Measurements from ENCODE around the gene SPATA17. TPM values are rescaled to one million over a fixed set of nuclear protein-coding genes. Genes with fewer than 3 reads are reported as not detected.

SPATA17 gene
- polyA plus RNA-seq, 1 of the 3 experiments (the other 2 are of a cell fraction), result 1.2 TPM

DNA sequence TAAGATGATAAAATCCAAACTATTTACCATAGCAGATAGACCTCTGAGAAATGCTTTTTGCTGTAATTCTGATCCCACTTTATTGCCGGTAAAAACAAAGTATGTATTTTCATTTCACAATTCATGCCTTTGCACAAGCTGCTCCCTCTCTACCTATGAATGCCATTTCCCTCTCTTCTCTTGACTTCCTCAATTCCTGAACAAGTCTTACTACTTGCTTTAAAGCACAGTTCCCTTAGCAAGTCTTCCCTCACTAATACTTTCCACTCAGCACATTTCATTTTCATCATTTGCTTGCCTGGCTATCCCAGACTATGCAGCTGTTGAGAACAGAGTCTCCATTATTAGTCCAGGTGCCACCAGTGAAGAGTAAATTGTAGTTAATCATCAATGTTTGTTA, 14.0 kb upstream of the SPATA17 start (continued):
- no peak for TF ChIP-seq REST (IDR thresholded peaks at IDR 0.05; ENCODE audit: low read depth, low read length)
- no peak for TF ChIP-seq EP300 (IDR thresholded peaks at IDR 0.05; ENCODE audit: borderline replicate concordance in 1 of 2, low read depth in 1 of 2, low read length in 1 of 2)

- Histone ChIP-seq H3K4me2 (no peak overlapping the region), H3K9me3 (no peaks in the 10 kb centered on the region), H3K36me3 (replicated peaks in 1 of 2; ENCODE audit: control insufficient read depth in 1 of 2, insufficient read depth in 2 of 2, low read length in 1 of 2) (peaks cover 12 to 33% of the 10 kb centered on the region in 2 experiments), H3K27ac (ENCODE audit: low read depth in 2 of 2, low read length in 1 of 2) (no peak overlapping the region), H4K20me1 (ENCODE audit: insufficient read depth) (no peaks in the 10 kb centered on the region), H3K9me2 (no peaks in the 10 kb centered on the region), H3K4me3 (ENCODE audit: low read depth in 2 of 2, low read length in 1 of 2) (no peak overlapping the region), H2AFZ (ENCODE audit: low read depth) (no peak overlapping the region), H3K79me2 (ENCODE audit: insufficient read depth) (peaks cover 88% of the 10 kb centered on the region), H3F3A (replicated peaks; ENCODE audit: insufficient read depth) (no peaks in the 10 kb centered on the region), H3K27me3 (ENCODE audit: insufficient read depth) (no peaks in the 10 kb centered on the region), H3K4me1 (ENCODE audit: control insufficient read depth in 1 of 2, insufficient read depth in 2 of 2, low read depth in 1 of 2, low read length in 1 of 2) (no peaks in the 10 kb centered on the region; a peak in 1 of 4 replicates), H3K9ac (no peak overlapping the region)
- DNase-seq, result no peak
- ChIA-PET POLR2A (no interaction called here), CTCF (no interaction called here)
- no peak for TF ChIP-seq RXRA (IDR thresholded peaks at IDR 0.05; ENCODE audit: borderline replicate concordance, low read depth)
- no peak for TF ChIP-seq EZH2phosphoT487 (IDR thresholded peaks at IDR 0.05; ENCODE audit: borderline replicate concordance, low read depth)
- no peak for TF ChIP-seq RCOR1 (IDR thresholded peaks at IDR 0.05; ENCODE audit: low read length)
- TF ChIP-seq, protein P1, sequence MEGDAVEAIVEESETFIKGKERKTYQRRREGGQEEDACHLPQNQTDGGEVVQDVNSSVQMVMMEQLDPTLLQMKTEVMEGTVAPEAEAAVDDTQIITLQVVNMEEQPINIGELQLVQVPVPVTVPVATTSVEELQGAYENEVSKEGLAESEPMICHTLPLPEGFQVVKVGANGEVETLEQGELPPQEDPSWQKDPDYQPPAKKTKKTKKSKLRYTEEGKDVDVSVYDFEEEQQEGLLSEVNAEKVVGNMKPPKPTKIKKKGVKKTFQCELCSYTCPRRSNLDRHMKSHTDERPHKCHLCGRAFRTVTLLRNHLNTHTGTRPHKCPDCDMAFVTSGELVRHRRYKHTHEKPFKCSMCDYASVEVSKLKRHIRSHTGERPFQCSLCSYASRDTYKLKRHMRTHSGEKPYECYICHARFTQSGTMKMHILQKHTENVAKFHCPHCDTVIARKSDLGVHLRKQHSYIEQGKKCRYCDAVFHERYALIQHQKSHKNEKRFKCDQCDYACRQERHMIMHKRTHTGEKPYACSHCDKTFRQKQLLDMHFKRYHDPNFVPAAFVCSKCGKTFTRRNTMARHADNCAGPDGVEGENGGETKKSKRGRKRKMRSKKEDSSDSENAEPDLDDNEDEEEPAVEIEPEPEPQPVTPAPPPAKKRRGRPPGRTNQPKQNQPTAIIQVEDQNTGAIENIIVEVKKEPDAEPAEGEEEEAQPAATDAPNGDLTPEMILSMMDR (IDR thresholded peaks at IDR 0.05), result no peak
- no peak for TF ChIP-seq YY1 (IDR thresholded peaks at IDR 0.05; ENCODE audit: low read depth)
- no peak for TF ChIP-seq GABPA (IDR thresholded peaks at IDR 0.05; ENCODE audit: low read depth)
- no peak for TF ChIP-seq PBX3 (IDR thresholded peaks at IDR 0.05)
- TF ChIP-seq RAD21 (IDR thresholded peaks at IDR 0.05; ENCODE audit: low read length), result no peak
- no peak for TF ChIP-seq ELF1 (IDR thresholded peaks at IDR 0.05)
- TF ChIP-seq TCF12 (IDR thresholded peaks at IDR 0.05), result no peak
- no peak for TF ChIP-seq NFIC (IDR thresholded peaks at IDR 0.05; ENCODE audit: borderline replicate concordance)
- WGBS (ENCODE audit: low lambda C conversion rate), result 96% methylated on average over 4 of the region's 4 CpGs
These were observed 10.3 kb upstream of the SPATA17 start for GRCh38 chr1:217620814-217621213.
